Hindlimb muscle (tissue), 1 donor: ENCODE data around the gene ANKAR. TPM values are rescaled to one million over a fixed set of nuclear protein-coding genes. Genes with fewer than 3 reads are reported as not detected.

Experiments used
- DNase-seq: peaks from one replicate; pipeline ENCODE4 v3.0.0-alpha.2; 2013
- polyA plus RNA-seq: library from polyadenylated mRNA; unstranded; fragments of 120-200 nt; gene quantifications from one replicate; pipeline ENCODE4 v1.2.1, GENCODE V29; 2013; ENCODE audit not compliant: insufficient read length

The ANKAR gene
- polyA plus RNA-seq, 1 donor, result 5.6 TPM

DNA sequence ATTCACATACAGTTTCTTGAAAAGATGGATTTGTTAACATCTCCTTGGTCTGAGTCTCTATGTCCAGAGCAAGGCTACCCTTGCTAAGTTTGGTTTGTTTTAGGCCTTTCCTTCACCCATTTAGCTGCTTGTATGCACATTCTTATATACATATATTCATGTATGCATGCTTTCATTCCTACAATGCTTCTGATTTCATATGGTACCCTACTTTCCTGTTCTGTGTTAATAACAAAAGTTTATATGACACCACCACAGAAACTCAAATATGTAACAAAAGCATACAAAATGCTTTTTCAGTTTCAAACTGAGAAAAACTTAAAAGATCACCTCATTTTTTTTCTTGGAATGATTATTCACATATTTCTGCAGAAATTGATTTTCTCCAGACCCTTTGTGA lies 48.7 kb downstream of the ANKAR start:
- no peak for DNase-seq

Other genes starting within 250 kb of the ANKAR start
- gene WDR75, start 233.2 kb upstream of the ANKAR start, polyA plus RNA-seq, result 32.7 TPM
- gene SLC40A1, start 93.9 kb upstream of the ANKAR start, polyA plus RNA-seq, result 42.2 TPM
- 35.2 TPM for gene ASNSD1, start 13.2 kb upstream of the ANKAR start, polyA plus RNA-seq
- gene OSGEPL1, start 88.1 kb downstream of the ANKAR start, polyA plus RNA-seq, result 12.9 TPM
- gene ORMDL1, start 109.7 kb downstream of the ANKAR start, polyA plus RNA-seq, result 52.1 TPM
- 24.4 TPM for gene PMS1, start 109.8 kb downstream of the ANKAR start, polyA plus RNA-seq